ENCODE data around the gene BRAT1.

BRAT1 gene

DNA sequence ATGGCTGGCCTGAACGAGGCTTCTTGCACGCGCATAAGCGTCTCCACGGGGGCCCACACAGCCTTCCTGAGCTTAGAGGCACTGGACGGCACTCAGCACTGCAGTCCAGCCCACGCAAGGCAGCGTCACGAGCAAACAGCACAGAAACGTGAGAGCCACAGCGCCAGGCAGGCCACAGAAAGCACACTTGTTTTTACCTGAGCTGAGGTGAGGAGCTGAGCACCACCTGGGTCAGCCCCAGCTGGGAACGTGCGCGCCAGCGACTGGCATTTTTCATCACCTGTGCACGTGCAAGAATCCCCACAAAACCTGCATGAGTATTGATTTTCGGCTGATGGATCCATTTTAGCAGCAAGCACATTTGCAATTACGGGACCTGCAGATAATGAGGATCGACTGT lies 30.1 kb upstream of the BRAT1 start:
- peak; percentile 83 for FAIRE-seq
- no peak for DNase-seq (ENCODE audit: low spot score)

DNA sequence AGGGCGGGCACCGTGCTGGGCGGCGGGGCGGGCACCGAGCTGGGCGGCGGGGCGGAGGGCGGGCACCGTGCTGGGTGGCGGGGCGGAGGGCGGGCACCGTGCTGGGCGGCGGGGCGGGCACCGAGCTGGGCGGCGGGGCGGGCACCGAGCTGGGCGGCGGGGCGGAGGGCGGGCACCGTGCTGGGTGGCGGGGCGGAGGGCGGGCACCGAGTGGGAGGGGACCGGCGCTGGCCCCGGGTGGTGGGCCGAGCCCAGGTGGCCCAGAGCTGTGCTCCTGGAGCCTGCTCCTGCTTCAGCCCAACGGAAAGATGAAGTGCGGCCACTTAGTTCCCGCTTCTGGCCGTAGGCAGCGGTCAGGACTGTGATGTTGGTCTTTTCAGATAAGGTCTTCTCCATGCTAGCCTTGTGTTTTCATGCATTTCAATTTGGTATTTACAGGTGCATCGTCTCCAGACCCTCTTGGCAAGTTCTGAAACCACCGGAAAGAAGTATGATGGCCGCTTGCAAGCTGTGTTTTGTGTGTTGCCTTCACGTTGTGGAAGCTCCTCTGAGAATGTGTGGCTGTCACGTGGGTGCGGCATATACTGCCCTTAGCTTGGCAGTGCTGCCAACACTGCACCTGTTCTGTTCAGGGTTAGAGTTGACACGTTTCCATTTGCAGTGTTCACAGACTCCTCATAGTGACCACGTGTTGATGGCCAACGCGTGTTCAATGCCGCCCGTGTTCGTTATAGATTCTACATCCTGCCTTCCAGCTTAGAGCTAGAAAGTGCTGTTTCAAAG lies 28.7 kb upstream of the BRAT1 start:
- FAIRE-seq (peak; percentile 91), DNase-seq (ENCODE audit: low spot score) (no peak)

DNA sequence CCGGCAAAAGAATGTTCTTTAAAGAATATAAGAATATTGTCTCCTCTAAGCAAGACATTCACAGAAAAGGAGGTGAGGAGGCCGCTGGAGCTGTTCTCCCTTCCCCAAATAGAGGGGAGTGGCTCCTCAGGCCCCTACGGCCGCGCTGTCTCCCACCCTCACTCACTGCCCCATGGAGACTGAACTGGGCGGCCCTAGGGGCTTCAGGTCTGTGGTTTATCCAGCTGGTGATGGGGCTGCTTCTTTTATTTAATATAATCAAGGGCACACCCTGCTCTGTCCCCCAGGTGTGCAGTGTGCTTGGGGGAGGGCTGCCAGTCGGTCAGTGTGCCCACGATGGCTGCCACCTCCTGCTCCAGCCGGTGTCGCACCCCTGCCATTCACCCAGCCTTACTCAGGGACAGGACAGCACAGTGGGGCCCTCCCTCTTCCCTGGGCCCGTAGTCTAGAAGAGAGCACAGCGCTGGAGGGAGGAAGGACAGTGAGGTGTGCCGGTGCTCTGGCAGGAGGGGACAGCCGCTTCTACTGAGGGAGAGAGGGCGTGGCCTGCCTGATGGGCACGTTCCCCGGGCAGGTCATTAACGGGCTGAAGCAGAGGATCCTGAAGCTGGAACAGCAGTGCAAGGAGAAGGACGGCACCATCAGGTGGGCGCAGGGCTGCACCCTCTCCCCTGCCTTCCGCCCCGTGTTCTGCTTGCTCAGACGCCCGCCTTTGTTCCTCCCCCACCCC lies 26.8 kb upstream of the BRAT1 start:
- FAIRE-seq (peak; percentile 85), DNase-seq (ENCODE audit: low spot score) (no peak)

DNA sequence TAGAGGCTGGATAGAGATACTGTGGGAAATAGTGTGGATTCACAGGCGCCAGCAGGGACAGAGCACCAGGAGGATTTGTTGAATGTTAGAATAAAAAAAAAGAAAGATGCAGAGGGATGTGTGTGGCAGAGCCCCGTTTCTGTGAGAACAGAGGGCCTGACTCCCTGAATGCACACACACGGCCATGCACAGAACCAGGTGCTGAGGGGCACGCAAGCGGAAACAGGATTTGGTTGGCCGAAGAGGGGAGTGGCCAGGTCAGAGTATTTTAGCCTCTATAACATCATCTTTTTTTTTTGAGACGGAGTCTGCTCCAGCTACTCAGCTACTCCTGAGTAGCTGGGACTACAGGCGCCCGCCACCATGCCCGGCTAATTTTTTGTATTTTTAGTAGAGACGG lies 25.3 kb upstream of the BRAT1 start:
- FAIRE-seq = no peak
- DNase-seq (ENCODE audit: low spot score) = no peak

DNA sequence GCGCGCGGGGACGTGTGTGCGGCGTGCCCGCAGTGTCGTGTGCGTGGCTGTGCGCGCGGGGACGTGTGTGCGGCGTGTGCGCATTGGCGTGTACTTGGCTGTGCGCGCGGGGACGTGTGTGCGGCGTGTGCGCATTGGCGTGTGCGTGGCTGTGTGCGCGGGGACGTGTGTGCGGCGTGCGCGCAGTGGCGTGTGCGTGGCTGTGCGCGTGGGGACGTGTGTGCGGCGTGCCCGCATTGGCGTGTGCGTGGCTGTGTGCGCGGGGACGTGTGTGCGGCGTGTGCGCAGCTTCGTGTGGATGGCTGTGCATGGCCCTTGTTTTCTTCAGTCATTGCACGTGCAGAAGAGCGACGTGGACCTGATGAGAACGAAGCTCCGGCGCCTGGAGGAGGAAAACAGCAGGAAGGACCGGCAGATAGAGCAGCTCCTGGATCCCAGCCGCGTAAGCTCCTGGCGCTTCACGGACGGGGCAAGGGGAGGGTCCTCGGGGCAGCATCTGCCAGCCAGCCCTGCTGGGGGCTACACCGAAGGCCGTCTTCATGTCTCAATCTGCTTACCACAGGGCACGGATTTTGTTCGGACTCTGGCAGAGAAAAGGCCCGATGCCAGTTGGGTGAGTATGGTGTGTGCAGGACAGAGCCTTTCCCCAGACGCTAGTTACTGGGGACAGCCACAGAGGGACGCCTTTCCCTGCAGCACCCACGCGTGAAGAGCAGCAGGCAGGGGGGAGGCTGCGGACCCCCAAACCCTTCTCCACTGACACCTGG lies 22.8 kb upstream of the BRAT1 start:
- peak; percentile 100 for FAIRE-seq
- no peak for DNase-seq (ENCODE audit: low spot score)

DNA sequence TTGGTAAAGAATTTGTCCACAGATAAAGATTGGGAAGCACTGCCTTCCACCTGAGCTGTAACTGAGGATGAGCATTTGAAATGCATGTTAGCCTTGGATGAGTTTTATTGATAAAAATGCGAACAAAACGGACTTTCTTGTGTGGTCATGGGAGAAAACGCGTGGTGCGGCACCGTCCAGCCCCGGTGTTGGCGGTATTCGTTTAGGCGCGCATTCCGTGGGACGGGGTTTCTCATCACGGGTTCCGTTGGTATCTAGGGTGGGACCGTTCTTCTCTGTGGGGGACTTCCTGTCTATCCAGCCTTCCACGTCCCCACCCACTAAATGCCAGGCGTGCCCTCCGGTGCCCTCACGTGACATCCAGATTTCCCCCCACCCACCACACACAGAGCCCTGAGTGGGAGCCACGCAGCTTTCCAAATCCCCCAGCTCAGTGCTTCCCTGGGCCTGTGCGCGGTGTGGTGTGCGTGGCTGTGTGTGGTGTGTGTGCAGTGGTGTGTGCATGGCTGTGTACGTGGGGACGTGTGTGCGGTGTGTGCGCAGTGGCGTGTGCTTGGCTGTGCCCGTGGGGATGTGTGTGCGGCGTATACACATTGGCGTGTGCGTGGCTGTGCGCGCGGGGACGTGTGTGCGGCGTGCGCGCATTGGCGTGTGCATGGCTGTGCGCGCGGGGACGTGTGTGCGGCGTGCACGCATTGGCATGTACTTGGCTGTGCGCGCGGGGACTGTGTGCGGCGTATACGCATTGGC lies 21.6 kb upstream of the BRAT1 start:
- DNase-seq (ENCODE audit: low spot score) (no peak), FAIRE-seq (no peak)

DNA sequence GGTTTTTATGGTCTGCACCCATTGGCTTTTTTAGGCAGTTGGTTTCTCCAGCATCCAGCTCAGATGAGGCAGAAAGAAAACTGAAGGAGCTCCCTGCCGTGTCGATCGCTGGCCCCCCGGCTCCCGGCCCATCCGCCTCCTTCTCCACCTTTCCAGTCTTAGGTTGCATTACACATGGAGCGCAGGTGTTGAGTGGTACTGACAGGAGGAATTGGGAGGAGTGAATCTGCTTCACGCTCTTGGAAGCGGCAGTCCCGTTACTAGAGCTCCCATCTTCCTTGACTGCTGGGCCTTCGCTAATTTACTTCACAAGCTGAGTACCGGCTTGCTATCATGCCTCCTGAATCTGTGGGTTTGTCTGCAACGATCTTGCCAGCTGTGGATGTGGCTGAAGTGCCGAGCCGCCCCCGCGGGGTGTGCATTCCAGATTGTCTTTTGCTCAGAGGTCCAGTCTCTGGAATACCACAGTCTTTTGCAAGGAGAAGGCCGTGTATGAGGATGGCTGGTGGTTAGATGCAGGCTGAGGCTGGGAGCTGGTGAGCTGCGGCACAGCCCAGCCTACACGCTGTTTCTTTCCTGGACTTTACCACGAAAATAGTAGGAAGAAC lies 20.5 kb upstream of the BRAT1 start:
- FAIRE-seq (peak; percentile 88), DNase-seq (ENCODE audit: low spot score) (no peak)

DNA sequence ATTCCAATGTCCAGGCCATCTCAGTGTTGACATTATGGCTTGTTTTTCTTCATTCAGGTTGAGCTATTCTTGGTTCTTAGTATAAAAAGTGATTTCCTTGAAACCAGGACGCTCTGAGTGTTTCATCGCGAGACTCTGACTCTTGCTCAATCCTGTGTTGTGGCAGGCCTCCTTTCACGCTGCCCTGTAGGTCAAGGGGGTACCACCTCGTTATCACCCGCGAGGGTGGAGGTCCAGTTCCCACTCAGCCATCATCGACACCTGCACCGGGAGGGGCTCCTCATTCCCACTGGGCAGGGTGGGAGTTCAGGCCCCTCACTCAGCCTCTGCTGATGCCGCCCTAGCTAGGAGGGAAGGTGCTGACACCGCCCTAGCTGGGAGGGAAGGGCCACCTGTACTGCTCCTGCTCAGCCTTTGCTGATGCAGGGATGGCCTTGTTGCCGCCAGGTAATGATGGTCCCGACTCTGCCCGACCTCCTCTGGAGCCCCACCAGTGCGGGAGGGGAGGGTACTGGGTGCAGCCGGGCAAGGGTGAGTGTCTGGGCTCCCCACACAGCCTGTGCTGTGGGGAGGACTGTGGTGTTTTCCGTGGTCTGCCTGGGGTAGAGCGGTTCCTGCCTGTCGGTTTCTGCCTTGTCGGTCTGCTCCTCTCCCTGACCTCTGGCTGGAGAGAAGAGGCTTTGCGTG lies 19.9 kb upstream of the BRAT1 start:
- DNase-seq (ENCODE audit: low spot score) (no peak), FAIRE-seq (peak; percentile 96)

DNA sequence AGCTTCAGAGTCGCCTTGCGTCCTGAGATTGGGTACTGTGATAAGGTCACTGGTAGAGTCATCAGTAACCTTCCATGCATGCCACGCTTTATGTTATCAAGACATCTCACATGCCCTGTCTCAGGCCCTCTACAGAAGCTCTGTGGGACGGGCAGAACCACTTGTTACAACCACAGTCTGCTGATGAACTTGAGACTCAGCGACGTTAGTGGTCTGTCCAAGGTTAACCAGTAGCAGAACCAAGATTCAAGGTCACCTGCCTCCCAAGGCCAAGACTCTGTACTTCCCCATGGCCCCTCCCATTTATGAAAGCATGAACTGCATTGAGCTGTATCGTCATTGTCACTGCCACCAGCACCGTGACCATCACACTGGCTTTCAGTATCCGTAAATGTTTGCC lies 18.4 kb upstream of the BRAT1 start:
- no peak for DNase-seq (ENCODE audit: low spot score)
- FAIRE-seq = peak; percentile 96

DNA sequence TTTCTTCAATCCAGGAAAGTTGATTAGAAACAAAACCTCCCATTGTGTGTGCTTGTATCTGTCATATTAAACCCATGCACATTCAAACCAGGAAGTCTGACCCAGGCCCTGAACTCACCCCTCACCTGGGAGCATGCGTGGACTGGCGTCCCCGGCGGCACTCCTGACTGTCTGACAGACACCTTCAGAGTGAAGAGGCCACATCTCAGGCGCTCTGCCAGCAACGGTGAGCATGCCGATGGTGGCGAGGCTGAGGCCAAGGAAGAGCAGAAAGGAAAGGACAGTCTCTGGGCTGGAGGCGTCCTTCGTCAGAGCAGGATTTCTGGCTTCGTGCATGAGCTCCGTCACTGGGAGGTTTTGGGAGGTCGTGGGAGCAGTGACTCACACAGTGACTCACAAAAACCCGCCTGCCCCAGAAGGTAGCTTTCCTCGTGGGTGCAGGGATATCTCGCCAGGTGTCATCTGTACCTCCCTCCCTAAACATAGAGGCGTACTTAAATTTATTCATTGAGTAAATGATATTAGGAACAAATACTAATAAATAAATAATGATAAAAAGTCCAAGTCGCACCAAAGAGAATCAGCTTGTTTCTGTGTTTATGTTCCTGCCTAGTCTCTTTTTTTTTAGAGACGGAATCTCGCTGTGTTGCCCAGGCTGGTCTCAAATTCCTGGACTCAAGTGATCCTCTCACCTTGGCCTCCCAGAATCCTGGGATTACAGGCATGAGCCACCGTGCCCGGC lies 16.9 kb upstream of the BRAT1 start:
- DNase-seq (ENCODE audit: low spot score) = peak; percentile 91
- FAIRE-seq = no peak

DNA sequence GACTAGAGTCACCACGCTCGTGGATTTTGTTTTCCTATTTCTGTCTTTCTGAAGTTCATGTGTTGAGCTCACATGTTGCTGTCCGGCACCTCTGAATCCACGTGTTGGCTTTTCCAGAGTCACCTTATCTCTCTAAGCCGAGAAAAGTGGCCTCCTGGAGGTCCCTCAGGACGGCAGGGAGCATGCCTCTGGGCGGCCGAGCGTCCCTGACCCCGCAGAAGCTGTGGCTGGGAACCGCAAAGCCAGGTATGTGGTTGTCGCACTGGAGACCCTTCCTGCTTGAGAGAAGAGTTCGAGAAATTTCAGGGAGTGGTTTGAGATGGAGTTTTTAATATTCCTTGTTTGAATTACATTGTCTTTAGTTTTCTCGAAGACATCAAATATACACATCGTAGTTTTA lies 16.1 kb upstream of the BRAT1 start:
- peak; percentile 17 for FAIRE-seq
- no peak for DNase-seq (ENCODE audit: low spot score)

DNA sequence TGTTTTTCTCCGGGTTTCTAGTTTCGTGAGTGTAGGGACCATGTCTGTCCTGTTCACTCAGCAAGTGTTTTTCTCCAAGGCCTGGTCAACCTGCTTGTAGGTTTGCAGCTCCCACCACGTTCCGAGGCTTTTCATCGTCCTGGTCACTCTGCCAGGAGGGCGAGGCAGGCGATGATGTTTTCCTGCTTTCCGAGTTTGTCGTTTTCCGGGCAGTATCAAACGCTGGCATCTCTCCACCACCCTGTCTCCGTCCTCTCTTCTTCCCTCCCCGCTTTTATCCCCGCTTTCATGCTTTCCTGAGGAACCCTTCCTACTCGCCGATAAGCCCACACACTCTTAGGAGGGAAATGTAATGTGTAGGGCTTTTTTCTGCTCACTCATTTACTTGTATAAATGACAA lies 14.7 kb upstream of the BRAT1 start:
- DNase-seq (ENCODE audit: low spot score) = no peak
- FAIRE-seq = peak; percentile 48

DNA sequence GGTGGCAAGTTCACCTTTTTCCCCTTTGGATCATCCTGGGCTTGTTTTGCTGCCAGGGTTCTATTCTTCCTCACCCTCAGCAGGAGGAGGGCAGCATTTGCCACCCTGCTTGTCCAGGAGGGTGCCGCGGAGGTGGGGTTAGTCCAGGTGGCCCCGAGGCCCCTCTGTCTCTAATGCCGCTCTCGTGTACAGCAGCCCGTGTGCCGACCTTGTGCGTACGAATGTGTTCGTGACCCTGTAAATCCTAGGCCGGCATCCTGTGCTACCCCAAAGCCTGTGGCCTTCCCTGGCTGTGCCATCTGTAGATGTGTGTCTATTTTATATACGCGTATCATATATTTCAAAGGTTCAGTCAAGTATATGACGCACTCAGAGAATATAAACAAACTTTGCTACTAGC lies 14.1 kb upstream of the BRAT1 start:
- no peak for DNase-seq (ENCODE audit: low spot score)
- peak; percentile 79 for FAIRE-seq

DNA sequence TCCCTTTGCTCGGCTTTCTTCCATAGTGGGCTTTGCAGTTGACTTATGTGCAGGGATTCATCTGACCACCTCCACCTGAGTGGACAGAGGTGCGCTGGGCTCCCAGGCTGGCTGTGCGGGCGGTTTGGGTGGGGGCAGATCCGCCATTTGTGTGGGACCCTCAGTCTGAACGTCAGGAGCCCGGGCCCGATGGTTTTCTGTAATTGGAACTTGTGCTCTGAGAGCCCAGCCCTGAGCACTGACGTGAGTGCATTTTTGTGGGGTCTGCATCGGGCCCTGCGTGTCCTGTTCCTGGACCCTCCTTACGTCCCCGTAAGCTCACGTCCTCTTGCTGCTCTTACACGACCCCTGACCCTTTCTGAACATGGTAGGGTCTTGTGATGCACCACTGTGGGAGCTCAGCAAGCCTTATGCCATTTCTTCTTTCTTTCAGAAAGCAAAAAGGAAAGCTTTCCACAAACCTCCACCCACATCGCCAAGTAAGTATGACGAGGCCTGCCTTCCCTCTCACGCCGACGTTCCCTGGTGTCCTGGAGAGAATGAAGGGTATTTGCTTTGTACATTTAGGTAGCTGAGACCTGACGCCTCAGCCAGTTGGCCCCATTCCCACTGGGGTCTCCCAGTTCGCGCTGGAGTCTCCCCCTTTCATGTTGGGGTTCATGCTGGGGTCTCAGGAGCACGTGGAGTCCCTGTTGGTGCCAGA lies 13.3 kb upstream of the BRAT1 start:
- DNase-seq (ENCODE audit: low spot score) (no peak), FAIRE-seq (peak; percentile 55)

DNA sequence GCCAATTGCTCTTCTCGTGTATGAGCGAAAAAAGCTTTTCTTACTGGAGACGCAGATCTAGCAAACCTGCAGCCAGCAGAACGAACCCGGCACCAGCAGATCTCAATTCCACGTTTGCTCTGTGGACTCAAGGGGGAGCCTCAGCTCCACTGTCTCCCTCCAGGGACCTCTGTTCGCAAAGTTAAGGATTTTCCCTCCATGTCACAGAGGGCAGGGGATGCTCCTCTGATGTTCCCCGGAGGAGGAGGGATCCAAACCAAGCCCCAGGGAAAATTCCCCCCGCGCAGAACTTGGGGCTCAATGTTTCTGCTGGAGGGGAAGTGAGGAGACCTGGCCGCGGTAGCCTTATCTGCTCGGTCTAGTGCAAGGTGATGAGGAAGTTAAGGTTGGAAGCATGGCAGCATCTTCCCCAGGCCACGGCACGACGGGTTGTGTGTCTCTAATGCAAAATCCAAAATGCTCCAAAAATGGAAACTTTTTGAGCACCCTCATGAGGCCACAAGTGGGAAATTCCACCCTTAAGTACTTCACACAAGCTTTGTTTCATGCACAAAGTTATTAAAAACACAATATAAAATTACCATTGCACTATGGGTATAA lies 12.5 kb upstream of the BRAT1 start:
- no peak for DNase-seq (ENCODE audit: low spot score)
- peak; percentile 27 for FAIRE-seq

DNA sequence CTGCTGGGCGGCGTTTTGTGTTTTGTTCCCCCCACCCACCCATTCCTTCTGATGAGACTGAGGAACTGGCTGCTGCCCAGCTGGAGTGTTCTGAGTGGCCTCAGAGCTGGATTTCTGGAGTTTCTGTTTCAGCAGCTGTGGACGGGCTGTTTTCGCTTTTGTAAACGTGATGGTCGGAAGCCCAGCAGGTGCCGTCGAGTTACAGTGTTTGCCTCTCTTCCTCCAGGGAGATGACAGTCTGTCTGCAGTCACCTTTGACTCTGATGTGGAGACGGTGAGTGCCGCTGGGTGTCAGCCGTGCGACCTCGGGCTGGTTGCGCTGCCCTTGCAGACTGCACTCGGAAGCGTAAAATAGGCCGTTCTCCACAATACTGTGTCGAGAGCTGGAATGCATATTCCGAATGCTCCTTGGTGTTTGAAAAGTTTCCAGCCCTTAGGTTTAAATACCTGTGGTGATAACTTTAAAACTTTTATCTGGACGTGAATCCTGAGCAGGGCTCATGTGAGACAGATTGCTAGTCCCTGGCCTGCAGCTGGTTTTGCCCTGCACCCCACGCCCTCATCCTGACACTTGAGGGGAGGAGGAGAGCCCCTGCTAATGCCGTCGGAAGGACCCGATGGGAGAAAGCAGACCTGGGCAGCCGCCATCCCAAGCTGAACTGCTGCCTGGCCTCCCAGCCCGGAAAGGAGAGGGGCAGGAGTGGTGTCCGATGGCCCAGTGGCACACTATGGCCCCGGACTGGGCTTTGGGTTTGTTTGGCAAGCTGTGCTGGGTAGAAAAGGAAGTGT lies 11.8 kb upstream of the BRAT1 start:
- FAIRE-seq = peak; percentile 42
- DNase-seq (ENCODE audit: low spot score) = no peak

DNA sequence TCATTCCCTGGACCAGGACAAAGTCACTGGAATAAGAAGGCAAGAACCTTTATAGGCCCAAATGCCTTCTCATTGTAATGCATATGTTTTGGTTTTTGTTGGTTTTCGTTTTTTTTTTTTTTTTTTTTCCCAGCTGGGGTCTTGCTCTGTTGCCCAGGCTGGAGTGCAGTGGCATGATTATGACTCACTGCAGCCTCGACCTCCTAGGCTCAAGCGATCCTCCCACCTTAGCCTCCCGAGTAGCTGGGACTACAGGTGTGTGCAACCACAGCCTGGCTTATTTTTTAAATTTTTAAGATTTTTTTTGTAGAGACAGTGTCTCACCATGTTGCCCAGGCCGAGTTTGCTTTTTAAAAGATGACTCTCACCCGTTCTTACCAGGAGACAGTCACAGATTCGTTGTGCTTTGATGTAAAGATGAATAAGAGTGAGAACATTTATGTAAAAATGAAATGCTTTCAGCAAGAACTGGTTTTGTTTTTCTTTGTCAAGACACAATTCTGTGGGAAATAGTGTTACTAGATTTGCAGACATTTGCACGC lies 11.1 kb upstream of the BRAT1 start:
- DNase-seq (ENCODE audit: low spot score) (no peak), FAIRE-seq (no peak)
